Neural cell (in vitro differentiated cells): Measurements from ENCODE around the gene HS6ST2.

Experiments
- CTCF ChIP-seq: fragments of 450-650 bp; IDR thresholded peaks from 2 replicates; pipeline ENCODE4 v1.5.1; 2014; ENCODE audit warnings: antibody characterized with exemption, mild to moderate bottlenecking, moderate library complexity; ENCODE audit not compliant: poor library complexity, severe bottlenecking
- EP300 ChIP-seq: fragments of 450-650 bp; conservative IDR thresholded peaks from 2 replicates; pipeline ENCODE4 v1.6.1; 2014; ENCODE audit warnings: antibody characterized with exemption, mild to moderate bottlenecking, moderate library complexity; ENCODE audit not compliant: poor library complexity, severe bottlenecking
- RAD21 ChIP-seq: fragments of 450-650 bp; conservative IDR thresholded peaks from 2 replicates; pipeline ENCODE4 v1.6.1; 2014; ENCODE audit warnings: antibody characterized with exemption, mild to moderate bottlenecking, moderate library complexity
- SMC3 ChIP-seq: fragments of 450-650 bp; conservative IDR thresholded peaks from 2 replicates; pipeline ENCODE4 v1.6.1; 2014; ENCODE audit warnings: antibody characterized with exemption, mild to moderate bottlenecking, moderate library complexity; ENCODE audit not compliant: poor library complexity
- TAF1 ChIP-seq: IDR thresholded peaks from 2 replicates; pipeline ENCODE4 v1.6.1; 2012; ENCODE audit warnings: low read depth
- TF ChIP-seq, protein P1 (sequence below): IDR thresholded peaks from 2 replicates; pipeline ENCODE4 v1.6.1; 2012; ENCODE audit warnings: borderline replicate concordance

DNA sequence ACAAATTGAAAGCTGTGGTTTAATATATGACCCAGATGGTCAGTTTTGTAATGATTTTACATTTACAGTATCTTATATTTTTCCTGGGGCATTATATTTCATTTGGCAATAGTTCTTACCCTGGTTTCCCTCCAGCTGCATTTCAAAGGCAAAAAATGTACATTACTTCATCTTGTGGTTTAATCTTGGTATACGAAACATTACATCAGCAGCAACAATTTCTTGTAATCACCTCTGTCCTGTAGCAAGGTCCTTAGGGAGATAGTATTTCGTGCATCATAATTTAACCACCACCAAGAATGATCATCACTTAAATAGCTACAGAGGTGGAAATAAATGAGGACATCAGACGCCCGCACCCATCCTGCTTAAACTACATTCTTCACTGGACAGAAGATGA is 48.8 kb downstream of the HS6ST2 start:
- TF ChIP-seq SMC3, result no peak
- no peak for TF ChIP-seq CTCF
- TF ChIP-seq RAD21, result no peak
- TF ChIP-seq TAF1, result no peak
- TF ChIP-seq, protein P1, sequence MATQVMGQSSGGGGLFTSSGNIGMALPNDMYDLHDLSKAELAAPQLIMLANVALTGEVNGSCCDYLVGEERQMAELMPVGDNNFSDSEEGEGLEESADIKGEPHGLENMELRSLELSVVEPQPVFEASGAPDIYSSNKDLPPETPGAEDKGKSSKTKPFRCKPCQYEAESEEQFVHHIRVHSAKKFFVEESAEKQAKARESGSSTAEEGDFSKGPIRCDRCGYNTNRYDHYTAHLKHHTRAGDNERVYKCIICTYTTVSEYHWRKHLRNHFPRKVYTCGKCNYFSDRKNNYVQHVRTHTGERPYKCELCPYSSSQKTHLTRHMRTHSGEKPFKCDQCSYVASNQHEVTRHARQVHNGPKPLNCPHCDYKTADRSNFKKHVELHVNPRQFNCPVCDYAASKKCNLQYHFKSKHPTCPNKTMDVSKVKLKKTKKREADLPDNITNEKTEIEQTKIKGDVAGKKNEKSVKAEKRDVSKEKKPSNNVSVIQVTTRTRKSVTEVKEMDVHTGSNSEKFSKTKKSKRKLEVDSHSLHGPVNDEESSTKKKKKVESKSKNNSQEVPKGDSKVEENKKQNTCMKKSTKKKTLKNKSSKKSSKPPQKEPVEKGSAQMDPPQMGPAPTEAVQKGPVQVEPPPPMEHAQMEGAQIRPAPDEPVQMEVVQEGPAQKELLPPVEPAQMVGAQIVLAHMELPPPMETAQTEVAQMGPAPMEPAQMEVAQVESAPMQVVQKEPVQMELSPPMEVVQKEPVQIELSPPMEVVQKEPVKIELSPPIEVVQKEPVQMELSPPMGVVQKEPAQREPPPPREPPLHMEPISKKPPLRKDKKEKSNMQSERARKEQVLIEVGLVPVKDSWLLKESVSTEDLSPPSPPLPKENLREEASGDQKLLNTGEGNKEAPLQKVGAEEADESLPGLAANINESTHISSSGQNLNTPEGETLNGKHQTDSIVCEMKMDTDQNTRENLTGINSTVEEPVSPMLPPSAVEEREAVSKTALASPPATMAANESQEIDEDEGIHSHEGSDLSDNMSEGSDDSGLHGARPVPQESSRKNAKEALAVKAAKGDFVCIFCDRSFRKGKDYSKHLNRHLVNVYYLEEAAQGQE, result no peak
- TF ChIP-seq EP300, result no peak
